Lower lobe of right lung (tissue), 2 donors: ENCODE results near the gene MYOT. TPM values are rescaled to one million over a fixed set of nuclear protein-coding genes. Genes with fewer than 3 reads are reported as not detected.
"Not testable (repeated sequence)": the region's sequence is repeated elsewhere in the genome, so short reads cannot be mapped to it uniquely, and the experiment has no call there.

ENCODE experiments used
- ATAC-seq, 2 donors: fragments of 200-7000 bp; cut with Tn5 transposase; one replicate each; pipeline ENCODE4 v1.9.1; 2020 to 2022; ENCODE audit warnings: mild to moderate bottlenecking in 2 of 2, moderate library complexity in 2 of 2
- DNase-seq: peaks from one replicate; pipeline ENCODE4 v3.0.0-alpha.2; 2020
- H3K27ac ChIP-seq: fragments of 200-600 bp; one replicate; pipeline ENCODE4 v1.8.0; 2022
- H3K27me3 ChIP-seq: fragments of 200-600 bp; one replicate; pipeline ENCODE4 v1.8.0; 2022; ENCODE audit warnings: low read depth
- H3K36me3 ChIP-seq: fragments of 200-600 bp; one replicate; pipeline ENCODE4 v1.8.0; 2022; ENCODE audit warnings: mild to moderate bottlenecking
- H3K4me1 ChIP-seq: fragments of 200-600 bp; one replicate; pipeline ENCODE4 v1.8.0; 2022
- H3K4me3 ChIP-seq: fragments of 200-600 bp; one replicate; pipeline ENCODE4 v1.8.0; 2022; ENCODE audit warnings: mild to moderate bottlenecking
- H3K9me3 ChIP-seq: fragments of 200-600 bp; one replicate; pipeline ENCODE4 v1.8.0; 2022
- intact Hi-C: fragments of 100-400 bp; cut with DNase I; formaldehyde crosslinking; loops from one replicate; pipeline ENCODE4 v1.11.0; 2022
- total RNA-seq: library from RNA; stranded (reverse); fragmentation: NEBNext Ultra II Directional; extraction: Animal tissue kit (Norgen Biotek cat#: 25700); gene quantifications from one replicate; pipeline ENCODE4 v1.2.1, GENCODE V29; 2021
- TF ChIP-seq, protein P1 (sequence below): fragments of 200-600 bp; IDR thresholded peaks from one replicate; pipeline ENCODE4 v1.8.0; 2022; ENCODE audit warnings: antibody characterized with exemption, mild to moderate bottlenecking
- donor health status: DM: no; HTN: yes; CAD: no; lungs with severe emphysema.

Gene MYOT
- total RNA-seq, 1 donor from 2014 or later = not detected

DNA sequence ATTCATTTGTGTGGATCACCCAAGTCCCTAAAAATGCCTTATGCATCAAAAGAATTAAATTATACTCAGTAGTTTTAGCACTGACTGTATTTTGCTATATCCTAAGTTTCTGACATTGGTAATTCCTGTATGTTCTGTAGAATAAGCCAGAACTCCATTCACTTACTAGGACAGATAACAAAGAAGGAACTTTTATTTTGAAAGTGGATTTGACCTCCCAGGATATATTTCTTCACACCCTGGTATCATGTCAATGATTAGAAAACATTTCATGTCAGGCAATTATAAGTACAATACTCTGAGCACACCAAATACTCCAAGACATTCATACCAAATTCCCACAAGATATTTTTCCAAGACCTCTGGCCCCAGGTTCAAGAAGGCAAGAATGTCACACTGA, 28.7 kb upstream of the MYOT start:
- no peaks in the 10 kb centered on the region for H3K4me1 ChIP-seq
- no peak overlapping the region for H3K27ac ChIP-seq
- H3K27me3 ChIP-seq = no peaks in the 10 kb centered on the region
- no peaks in the 10 kb centered on the region for H3K9me3 ChIP-seq
- DNase-seq = no peak
- TF ChIP-seq, protein P1, sequence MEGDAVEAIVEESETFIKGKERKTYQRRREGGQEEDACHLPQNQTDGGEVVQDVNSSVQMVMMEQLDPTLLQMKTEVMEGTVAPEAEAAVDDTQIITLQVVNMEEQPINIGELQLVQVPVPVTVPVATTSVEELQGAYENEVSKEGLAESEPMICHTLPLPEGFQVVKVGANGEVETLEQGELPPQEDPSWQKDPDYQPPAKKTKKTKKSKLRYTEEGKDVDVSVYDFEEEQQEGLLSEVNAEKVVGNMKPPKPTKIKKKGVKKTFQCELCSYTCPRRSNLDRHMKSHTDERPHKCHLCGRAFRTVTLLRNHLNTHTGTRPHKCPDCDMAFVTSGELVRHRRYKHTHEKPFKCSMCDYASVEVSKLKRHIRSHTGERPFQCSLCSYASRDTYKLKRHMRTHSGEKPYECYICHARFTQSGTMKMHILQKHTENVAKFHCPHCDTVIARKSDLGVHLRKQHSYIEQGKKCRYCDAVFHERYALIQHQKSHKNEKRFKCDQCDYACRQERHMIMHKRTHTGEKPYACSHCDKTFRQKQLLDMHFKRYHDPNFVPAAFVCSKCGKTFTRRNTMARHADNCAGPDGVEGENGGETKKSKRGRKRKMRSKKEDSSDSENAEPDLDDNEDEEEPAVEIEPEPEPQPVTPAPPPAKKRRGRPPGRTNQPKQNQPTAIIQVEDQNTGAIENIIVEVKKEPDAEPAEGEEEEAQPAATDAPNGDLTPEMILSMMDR = no peak
- ATAC-seq = no peak
- intact Hi-C loops = no loop called here
- no peak overlapping the region for H3K4me3 ChIP-seq
- no peaks in the 10 kb centered on the region for H3K36me3 ChIP-seq

DNA sequence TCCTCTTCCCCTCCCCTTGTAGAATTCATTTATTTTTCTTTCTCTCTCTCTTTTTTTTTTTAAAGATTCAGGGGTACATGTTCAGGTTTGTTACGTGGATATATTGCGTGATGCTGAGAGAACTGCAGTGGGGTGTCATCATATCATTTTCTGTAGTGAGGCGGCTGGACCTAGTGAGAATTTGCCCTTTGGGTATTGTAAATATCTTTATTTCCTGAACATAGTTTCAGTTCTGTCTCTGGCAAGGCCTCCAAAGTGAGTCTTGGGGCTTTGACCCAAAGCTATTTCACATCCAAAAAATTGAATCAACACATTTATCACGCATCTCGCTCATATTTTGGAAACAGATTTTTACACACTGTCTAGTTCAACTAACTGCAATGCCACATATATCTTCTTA, 25.4 kb upstream of the MYOT start:
- intact Hi-C loops = no loop called here
- TF ChIP-seq, protein P1 = no peak
- no peaks in the 10 kb centered on the region for H3K4me1 ChIP-seq
- no peak for ATAC-seq
- no peaks in the 10 kb centered on the region for H3K9me3 ChIP-seq
- H3K27ac ChIP-seq = no peak overlapping the region
- no peaks in the 10 kb centered on the region for H3K27me3 ChIP-seq
- no peaks in the 10 kb centered on the region for H3K36me3 ChIP-seq
- no peak overlapping the region for H3K4me3 ChIP-seq
- no peak for DNase-seq

GRCh38 chr5:137843676-137844299, 23.9 kb upstream of the MYOT start:
- DNase-seq (no peak), ATAC-seq (no peak)
- Histone ChIP-seq H3K9me3 (no peaks in the 10 kb centered on the region), H3K27me3 (no peaks in the 10 kb centered on the region), H3K4me3 (no peak overlapping the region), H3K27ac (no peak overlapping the region), H3K4me1 (no peaks in the 10 kb centered on the region), H3K36me3 (no peaks in the 10 kb centered on the region)
- TF ChIP-seq, protein P1 = no peak
- intact Hi-C loops = no loop called here

GRCh38 chr5:137845472-137845871, 22.2 kb upstream of the MYOT start:
- no peak for ATAC-seq
- H3K27me3 ChIP-seq = no peaks in the 10 kb centered on the region
- H3K36me3 ChIP-seq = no peaks in the 10 kb centered on the region
- no peak overlapping the region for H3K4me3 ChIP-seq
- H3K9me3 ChIP-seq = no peaks in the 10 kb centered on the region
- intact Hi-C loops = no loop called here
- H3K27ac ChIP-seq = no peak overlapping the region
- no peaks in the 10 kb centered on the region for H3K4me1 ChIP-seq
- TF ChIP-seq, protein P1 = no peak
- DNase-seq = no peak

DNA sequence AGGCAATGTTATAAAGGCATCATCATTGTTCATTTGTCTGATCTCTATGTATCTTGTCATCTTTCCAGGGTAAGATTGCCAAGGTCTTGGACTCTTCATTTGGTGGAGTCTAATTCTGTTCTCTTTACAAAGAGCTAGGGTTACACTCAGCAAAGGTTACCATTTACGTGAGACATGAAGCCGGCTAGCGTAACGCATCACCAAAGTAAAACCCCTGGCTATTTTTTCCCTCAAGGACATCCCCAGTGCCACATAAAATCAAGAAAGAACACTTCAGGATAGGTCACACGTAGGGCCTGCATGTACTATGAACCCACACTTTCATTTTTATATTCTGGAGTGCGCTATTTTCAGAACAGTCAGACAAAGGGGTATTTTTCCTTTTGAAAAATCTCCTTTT, 20.0 kb upstream of the MYOT start:
- intact Hi-C loops = no loop called here
- H3K27ac ChIP-seq = no peak overlapping the region
- ATAC-seq (no peak), DNase-seq (no peak)
- no peaks in the 10 kb centered on the region for H3K4me1 ChIP-seq
- H3K9me3 ChIP-seq = no peaks in the 10 kb centered on the region
- H3K4me3 ChIP-seq = no peak overlapping the region
- H3K27me3 ChIP-seq = no peaks in the 10 kb centered on the region
- H3K36me3 ChIP-seq = no peaks in the 10 kb centered on the region
- TF ChIP-seq, protein P1 = no peak

- H3K4me3 ChIP-seq, H3K9me3 ChIP-seq, H3K4me1 ChIP-seq, intact Hi-C loops, H3K27ac ChIP-seq, ATAC-seq, H3K27me3 ChIP-seq, H3K36me3 ChIP-seq, DNase-seq: not testable (repeated sequence)
These were observed 14.5 kb upstream of the MYOT start for GRCh38 chr5:137853165-137853564.
